H9 (cell line): ENCODE data around the gene ETFRF1. TPM values are rescaled to one million over a fixed set of nuclear protein-coding genes. Genes with fewer than 3 reads are reported as not detected.

Experiments
- DNase-seq: peaks from one replicate; pipeline ENCODE4 v3.0.0-alpha.2; 2017
- H2AFZ ChIP-seq: one replicate; pipeline ENCODE4 v1.6.1; 2013; ENCODE audit warnings: mild to moderate bottlenecking, low read length, control low read depth, moderate library complexity
- H2AK5ac ChIP-seq: 2 replicates; pipeline ENCODE4 v1.6.1; 2013; ENCODE audit warnings: low read length, control low read depth, mixed read lengths; ENCODE audit not compliant: insufficient read length
- H2BK120ac ChIP-seq: one replicate; pipeline ENCODE4 v1.6.1; 2013; ENCODE audit warnings: low read depth, mild to moderate bottlenecking, low read length, control low read depth, inconsistent platforms; ENCODE audit not compliant: poor library complexity, severe bottlenecking
- H2BK12ac ChIP-seq: 2 replicates; pipeline ENCODE4 v1.6.1; 2013; ENCODE audit warnings: low read length, control low read depth, mixed read lengths, low read depth; ENCODE audit not compliant: insufficient read length
- H2BK15ac ChIP-seq: 2 replicates; pipeline ENCODE4 v1.6.1; 2013; ENCODE audit warnings: low read depth, low read length, control low read depth
- H2BK20ac ChIP-seq: one replicate; pipeline ENCODE4 v1.6.1; 2013; ENCODE audit warnings: low read depth, mild to moderate bottlenecking, low read length, control low read depth, inconsistent platforms; ENCODE audit not compliant: poor library complexity, severe bottlenecking
- H2BK5ac ChIP-seq: 2 replicates; pipeline ENCODE4 v1.6.1; 2013; ENCODE audit warnings: low read length, control low read depth, mixed read lengths; ENCODE audit not compliant: insufficient read length
- H3K14ac ChIP-seq: 2 replicates; pipeline ENCODE4 v1.6.1; 2013; ENCODE audit warnings: low read length, control low read depth; ENCODE audit not compliant: insufficient read depth
- H3K18ac ChIP-seq: 2 replicates; pipeline ENCODE4 v1.6.1; 2013; ENCODE audit warnings: low read depth, mild to moderate bottlenecking, mixed read lengths, low read length, control low read depth; ENCODE audit not compliant: insufficient read length
- H3K23ac ChIP-seq: 2 replicates; pipeline ENCODE4 v1.6.1; 2013; ENCODE audit warnings: low read length, control low read depth, mixed read lengths, low read depth; ENCODE audit not compliant: insufficient read length
- H3K23me2 ChIP-seq: 2 replicates; pipeline ENCODE4 v1.6.1; 2013; ENCODE audit warnings: low read depth, mild to moderate bottlenecking, mixed read lengths, low read length, control low read depth; ENCODE audit not compliant: insufficient read length, poor library complexity, severe bottlenecking
- H3K27ac ChIP-seq: 2 replicates; pipeline ENCODE4 v1.5.1; 2013; ENCODE audit warnings: low read length, control low read depth, mixed read lengths, low read depth; ENCODE audit not compliant: insufficient read length
- H3K27me3 ChIP-seq: 2 replicates; pipeline ENCODE4 v1.6.1; 2013; ENCODE audit warnings: low read length, control low read depth, inconsistent platforms; ENCODE audit not compliant: insufficient read depth
- H3K4ac ChIP-seq: 2 replicates; pipeline ENCODE4 v1.6.1; 2013; ENCODE audit warnings: low read depth, mild to moderate bottlenecking, control low read depth, inconsistent platforms, low read length, moderate library complexity
- H3K4me1 ChIP-seq: 2 replicates; pipeline ENCODE4 v1.6.1; 2013; ENCODE audit warnings: low read length, control low read depth, inconsistent platforms; ENCODE audit not compliant: insufficient read depth
- H3K4me2 ChIP-seq: 2 replicates; pipeline ENCODE4 v1.6.1; 2013; ENCODE audit warnings: low read length, control low read depth, mixed read lengths; ENCODE audit not compliant: insufficient read length, insufficient read depth
- H3K56ac ChIP-seq: 2 replicates; pipeline ENCODE4 v1.6.1; 2013; ENCODE audit warnings: low read depth, mild to moderate bottlenecking, mixed read lengths, low read length, control low read depth; ENCODE audit not compliant: insufficient read length
- H3K79me1 ChIP-seq: 2 replicates; pipeline ENCODE4 v1.6.1; 2013; ENCODE audit warnings: low read depth, mild to moderate bottlenecking, moderate library complexity, low read length, control low read depth, inconsistent platforms; ENCODE audit not compliant: insufficient read depth, poor library complexity, severe bottlenecking
- H3K79me2 ChIP-seq: 2 replicates; pipeline ENCODE4 v1.6.1; 2013; ENCODE audit warnings: low read length, control low read depth, inconsistent platforms; ENCODE audit not compliant: insufficient read depth
- H3K9ac ChIP-seq: 2 replicates; pipeline ENCODE4 v1.6.1; 2013; ENCODE audit warnings: low read length, control low read depth, mixed read lengths; ENCODE audit not compliant: insufficient read length; ENCODE audit errors: extremely low read depth
- H3K9me3 ChIP-seq: one replicate; pipeline ENCODE4 v1.6.1; 2013; ENCODE audit warnings: low read depth, low read length, inconsistent platforms; ENCODE audit not compliant: control insufficient read depth
- H3T11ph ChIP-seq: one replicate; pipeline ENCODE4 v1.6.1; 2013; ENCODE audit warnings: mild to moderate bottlenecking, low read length, control low read depth, inconsistent platforms
- H4K20me1 ChIP-seq: one replicate; pipeline ENCODE4 v1.6.1; 2013; ENCODE audit not compliant: control insufficient read depth, insufficient read length, insufficient read depth
- H4K5ac ChIP-seq: 2 replicates; pipeline ENCODE4 v1.6.1; 2013; ENCODE audit warnings: low read depth, mild to moderate bottlenecking, mixed read lengths, low read length, control low read depth; ENCODE audit not compliant: insufficient read length
- H4K8ac ChIP-seq: replicated peaks from 2 replicates; pipeline ENCODE4 v1.6.1; 2013; ENCODE audit warnings: low read length, control low read depth, mixed read lengths, low read depth; ENCODE audit not compliant: insufficient read length
- H4K91ac ChIP-seq: 2 replicates; pipeline ENCODE4 v1.6.1; 2013; ENCODE audit warnings: low read depth, mild to moderate bottlenecking, moderate library complexity, mixed read lengths, low read length, control low read depth; ENCODE audit not compliant: insufficient read length
- H3K27ac Mint-ChIP-seq, 3 experiments: 2 replicates in 2 of 3; 3 replicates in 1 of 3; pipeline ENCODE4 v1.8.0; 2020 to 2021; ENCODE audit warnings: mixed read lengths in 3 of 3, mild to moderate bottlenecking in 1 of 3, moderate library complexity in 1 of 3
- H3K27me3 Mint-ChIP-seq: 2 replicates; pipeline ENCODE4 v1.8.0; 2021; ENCODE audit warnings: low read depth, mild to moderate bottlenecking, moderate library complexity, mixed read lengths
- H3K36me3 Mint-ChIP-seq, 3 experiments: 2 replicates in 2 of 3; 3 replicates in 1 of 3; pipeline ENCODE4 v1.8.0; 2020 to 2021; ENCODE audit warnings: low read depth in 3 of 3, mixed read lengths in 3 of 3; ENCODE audit not compliant: insufficient read depth in 1 of 3
- H3K4me1 Mint-ChIP-seq, 2 experiments: 2 replicates each; pipeline ENCODE4 v1.8.0; 2020; ENCODE audit warnings: mixed read lengths in 2 of 2
- H3K4me3 Mint-ChIP-seq, 2 experiments: 2 replicates in 1 of 2; 3 replicates in 1 of 2; pipeline ENCODE4 v1.8.0; 2020 to 2021; ENCODE audit warnings: mild to moderate bottlenecking in 2 of 2, mixed read lengths in 2 of 2, moderate library complexity in 1 of 2
- H3K9me3 Mint-ChIP-seq, 2 experiments: 2 replicates in 1 of 2; 3 replicates in 1 of 2; pipeline ENCODE4 v1.8.0; 2020; ENCODE audit warnings: mild to moderate bottlenecking in 2 of 2, mixed read lengths in 2 of 2, moderate library complexity in 1 of 2
- CTCF ChIP-seq: fragments of 200-600 bp; sonication (generic); conservative IDR thresholded peaks from 3 replicates; pipeline ENCODE4 v1.8.0; 2021; ENCODE audit warnings: antibody characterized with exemption, mild to moderate bottlenecking
- WGBS: extraction: QIAGEN DNeasy Blood & Tissue Kit; methylation state at CpG from one replicate; pipeline ENCODE4 v1.1.7; 2013; ENCODE audit warnings: missing lambda C conversion rate, low lambda C conversion rate, mixed read lengths; ENCODE audit not compliant: insufficient read length; ENCODE audit errors: extremely low coverage; 5-methylcytosine and 5-hydroxymethylcytosine counted together
- total RNA-seq: library from RNA; stranded (reverse); gene quantifications from 2 replicates; pipeline ENCODE4 v1.2.1, GENCODE V29; 2021

Gene ETFRF1
- total RNA-seq, 1 experiment from 2014 or later = 7.6 TPM

- H3K9me3 ChIP-seq = no peaks in the 10 kb centered on the region
- H3K4me1 ChIP-seq = no peaks in the 10 kb centered on the region
- no peak overlapping the region; the same call in 1 of the 2 replicates for H3K4ac ChIP-seq
- peaks cover 9% of the 10 kb centered on the region for H3K23me2 ChIP-seq
- H2BK12ac ChIP-seq = no peak overlapping the region
- no peak for TF ChIP-seq CTCF
- H4K91ac ChIP-seq = no peak overlapping the region
- no peak overlapping the region for H2BK15ac ChIP-seq
- no peak overlapping the region for H3K23ac ChIP-seq
- H4K5ac ChIP-seq = no peak overlapping the region
- no peaks in the 10 kb centered on the region for H3K27me3 ChIP-seq
- no peak overlapping the region for H2AFZ ChIP-seq
- peaks cover 12 to 18% of the 10 kb centered on the region in 2 experiments; a peak in 3 of 4 replicates for H3K4me1 Mint-ChIP-seq
- no peak overlapping the region for H2AK5ac ChIP-seq
- peak overlapping the region; percentile 99 for H3K4me2 ChIP-seq
- no peak overlapping the region for H3T11ph ChIP-seq
- H3K27ac ChIP-seq = no peak overlapping the region
- no peak overlapping the region for H2BK5ac ChIP-seq
- no peak overlapping the region for H2BK20ac ChIP-seq
- H3K14ac ChIP-seq = peak overlapping the region; percentile 80; the same call in 1 of the 2 replicates
- no peaks in the 10 kb centered on the region for H3K79me1 ChIP-seq
- no peaks in the 10 kb centered on the region for H3K79me2 ChIP-seq
- no peaks in the 10 kb centered on the region; a peak in 1 of 5 replicates for H3K9me3 Mint-ChIP-seq
- WGBS = no CpG with 5 or more reads among the region's 11 CpGs
- no peak overlapping the region for H3K9ac ChIP-seq
- no peaks in the 10 kb centered on the region for H4K20me1 ChIP-seq
- no peak overlapping the region for H3K56ac ChIP-seq
- H3K27me3 Mint-ChIP-seq = no peaks in the 10 kb centered on the region
- peak overlapping the region; percentile 67 for H3K18ac ChIP-seq
- peak overlapping the region in 2 of 3 experiments; percentile 99; a peak in 4 of 7 replicates for H3K27ac Mint-ChIP-seq
- no peak overlapping the region for H2BK120ac ChIP-seq
- DNase-seq = no peak
- no peaks in the 10 kb centered on the region for H3K36me3 Mint-ChIP-seq
- H4K8ac ChIP-seq = no peak overlapping the region
- peak overlapping the region; percentile 97 to 98 for H3K4me3 Mint-ChIP-seq
Measured at GRCh38 chr12:25194722-25195055, 348 bp upstream of the ETFRF1 start.
